AG09309 (cell line): ENCODE measurements around the gene PLIN4.
A peak's percentile ranks its signal among the peaks of the same experiment; 100 is the strongest.

Experiments
- DNase-seq: peaks from one replicate; pipeline ENCODE4 v3.0.0-alpha.2; 2010; ENCODE audit warnings: low read depth
- H3K4me3 ChIP-seq: 2 replicates; pipeline ENCODE4 v1.5.1; 2011; ENCODE audit warnings: mild to moderate bottlenecking, low read depth, low read length, moderate library complexity; ENCODE audit not compliant: control insufficient read depth
- TF ChIP-seq, protein P1 (sequence below): IDR thresholded peaks from 2 replicates; pipeline ENCODE4 v1.5.1; 2011; ENCODE audit warnings: mild to moderate bottlenecking, low read depth, low read length, inconsistent platforms; ENCODE audit not compliant: insufficient read depth, control insufficient read depth; ENCODE audit errors: missing control alignments

Gene PLIN4

DNA sequence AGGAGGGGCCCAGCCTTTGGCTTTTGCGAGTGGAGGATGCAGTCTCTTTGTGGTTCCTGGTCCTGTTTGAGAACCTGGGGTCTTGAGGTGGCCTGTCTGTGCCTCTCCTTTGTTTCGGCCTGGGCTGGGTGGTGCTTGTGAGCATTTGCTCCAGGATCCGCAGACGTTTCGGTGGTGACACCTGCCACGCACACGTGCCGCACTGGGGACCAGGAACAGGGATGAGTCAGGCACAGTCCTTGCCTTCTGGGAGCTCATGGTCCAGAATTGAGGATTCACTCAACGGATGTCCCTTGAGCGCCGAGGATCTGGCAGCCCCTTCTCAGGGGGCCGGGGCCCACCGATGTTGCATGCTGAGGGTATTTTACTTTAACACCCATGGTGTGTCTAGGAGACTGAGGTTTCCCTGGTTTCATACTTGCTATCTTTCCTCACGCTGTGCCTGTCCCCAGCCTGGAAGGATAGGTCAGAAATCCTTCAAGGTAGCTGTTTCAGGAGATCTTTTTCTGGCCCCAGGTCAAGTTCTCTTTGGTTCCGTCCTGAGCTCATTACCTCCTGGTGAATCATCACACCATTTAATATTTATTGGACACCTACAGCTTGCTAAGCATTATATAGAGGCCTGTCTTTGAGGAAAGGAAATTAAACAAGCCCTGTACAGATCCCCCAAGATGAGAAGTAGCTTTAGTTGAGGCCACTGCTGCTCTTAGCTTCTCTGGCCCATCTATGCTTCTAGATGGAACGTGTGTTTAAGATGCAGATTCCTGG lies 41.1 kb downstream of the PLIN4 start:
- no peak overlapping the region for H3K4me3 ChIP-seq
- TF ChIP-seq, protein P1, sequence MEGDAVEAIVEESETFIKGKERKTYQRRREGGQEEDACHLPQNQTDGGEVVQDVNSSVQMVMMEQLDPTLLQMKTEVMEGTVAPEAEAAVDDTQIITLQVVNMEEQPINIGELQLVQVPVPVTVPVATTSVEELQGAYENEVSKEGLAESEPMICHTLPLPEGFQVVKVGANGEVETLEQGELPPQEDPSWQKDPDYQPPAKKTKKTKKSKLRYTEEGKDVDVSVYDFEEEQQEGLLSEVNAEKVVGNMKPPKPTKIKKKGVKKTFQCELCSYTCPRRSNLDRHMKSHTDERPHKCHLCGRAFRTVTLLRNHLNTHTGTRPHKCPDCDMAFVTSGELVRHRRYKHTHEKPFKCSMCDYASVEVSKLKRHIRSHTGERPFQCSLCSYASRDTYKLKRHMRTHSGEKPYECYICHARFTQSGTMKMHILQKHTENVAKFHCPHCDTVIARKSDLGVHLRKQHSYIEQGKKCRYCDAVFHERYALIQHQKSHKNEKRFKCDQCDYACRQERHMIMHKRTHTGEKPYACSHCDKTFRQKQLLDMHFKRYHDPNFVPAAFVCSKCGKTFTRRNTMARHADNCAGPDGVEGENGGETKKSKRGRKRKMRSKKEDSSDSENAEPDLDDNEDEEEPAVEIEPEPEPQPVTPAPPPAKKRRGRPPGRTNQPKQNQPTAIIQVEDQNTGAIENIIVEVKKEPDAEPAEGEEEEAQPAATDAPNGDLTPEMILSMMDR: no peak
- DNase-seq: no peak

DNA sequence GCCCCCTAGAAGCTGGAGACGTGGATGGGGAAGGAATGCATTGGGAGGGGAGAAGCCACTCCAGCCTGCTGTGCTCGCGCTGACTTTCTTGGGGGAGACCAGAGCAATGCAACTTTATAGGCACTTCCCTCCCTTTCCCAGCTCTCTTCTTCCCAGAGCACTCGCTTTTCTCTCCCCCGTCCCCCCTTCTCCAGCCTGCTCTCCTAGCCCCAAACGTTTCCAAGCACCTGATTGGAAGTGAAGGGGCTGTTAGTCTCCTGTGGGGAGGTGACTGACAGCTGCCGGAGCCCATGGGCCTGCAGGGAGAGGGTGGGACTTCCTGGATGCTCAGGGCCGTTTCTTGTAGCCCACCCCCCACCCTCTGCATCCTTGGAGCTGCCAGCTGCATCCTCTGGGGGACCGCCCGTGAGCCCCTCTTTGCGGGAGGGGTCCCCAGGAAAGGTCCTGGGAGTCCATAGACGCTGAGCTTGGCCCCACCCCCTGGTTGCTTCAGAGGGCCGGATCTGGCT lies 43.7 kb downstream of the PLIN4 start:
- DNase-seq: no peak
- H3K4me3 ChIP-seq: peak overlapping the region; percentile 78
- TF ChIP-seq, protein P1: no peak

DNA sequence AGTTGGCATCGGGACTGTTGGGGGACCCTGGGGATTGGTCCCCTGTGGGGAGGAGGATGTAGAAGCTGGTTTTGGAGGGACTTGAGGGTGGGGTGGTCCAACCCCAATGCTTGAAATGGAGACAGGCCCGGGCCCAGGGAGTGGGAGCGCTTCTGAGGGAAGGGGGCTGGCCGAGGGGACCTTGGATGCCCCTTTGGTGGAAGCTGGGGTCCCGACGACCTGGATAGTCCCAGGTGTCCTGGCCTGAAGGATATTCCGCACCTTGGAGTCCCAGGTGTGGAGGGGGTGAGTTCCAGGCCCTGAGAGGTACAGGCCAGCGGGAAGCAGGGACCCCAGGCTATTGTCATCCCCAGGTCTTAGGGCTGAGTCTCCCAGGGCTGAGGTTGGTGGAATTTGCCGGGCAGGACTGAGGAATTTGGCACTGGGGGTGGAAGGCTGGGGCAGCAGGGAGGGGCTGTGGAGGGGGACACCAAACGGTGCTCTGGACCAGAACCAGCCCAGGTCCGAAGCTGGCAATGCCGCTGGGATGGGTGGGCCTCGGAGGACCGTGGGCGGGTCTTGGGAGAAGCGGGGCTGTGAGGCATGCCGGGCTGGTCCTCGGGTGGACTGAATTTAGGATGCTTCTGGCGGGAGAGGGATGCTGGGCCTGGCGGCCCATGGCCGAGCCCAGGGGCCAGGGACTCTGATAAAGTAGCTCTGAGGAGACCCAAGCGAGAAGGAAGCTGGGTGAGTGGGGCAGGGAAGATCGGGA lies 44.3 kb downstream of the PLIN4 start:
- peak overlapping the region; percentile 78 for H3K4me3 ChIP-seq
- TF ChIP-seq, protein P1: no peak
- no peak for DNase-seq

DNA sequence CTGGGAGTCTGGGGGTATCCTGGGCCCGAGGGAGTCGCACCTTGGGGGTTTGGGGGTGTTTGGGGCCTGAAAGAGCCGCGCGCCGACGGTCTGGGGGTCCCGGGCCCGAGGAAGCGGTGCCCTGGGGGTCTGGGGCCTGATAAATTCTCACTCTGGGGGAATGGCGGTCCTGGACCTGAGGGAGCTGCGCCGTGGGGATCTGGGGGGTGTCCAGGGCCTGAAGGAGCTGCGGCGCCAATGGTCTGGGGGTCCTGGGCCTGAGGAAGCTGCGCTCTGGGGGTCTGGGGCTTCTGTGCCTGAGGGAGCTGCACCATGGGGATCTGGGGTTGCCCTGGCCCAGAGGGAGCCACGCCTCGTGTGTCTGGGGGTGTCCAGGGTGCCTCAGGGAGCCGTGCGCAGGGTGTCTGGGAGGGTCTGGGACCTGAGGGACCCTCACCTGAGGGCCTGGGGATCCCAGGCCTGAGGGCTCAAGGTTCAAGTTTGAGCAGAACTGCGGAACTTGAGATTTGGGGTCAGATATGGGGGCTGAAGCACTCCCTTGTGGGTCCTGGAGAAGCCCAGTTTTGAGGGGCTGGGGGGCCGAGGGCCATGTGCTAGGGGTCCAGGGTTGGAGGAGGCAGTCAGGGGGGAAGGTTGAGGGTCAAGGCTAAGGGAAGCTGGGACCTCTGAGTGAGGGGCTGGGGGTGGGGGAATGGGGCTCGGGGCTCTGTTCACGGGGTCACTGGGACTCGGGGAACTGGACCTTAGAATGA lies 45.1 kb downstream of the PLIN4 start:
- peak overlapping the region; percentile 78 for H3K4me3 ChIP-seq
- TF ChIP-seq, protein P1: no peak
- no peak for DNase-seq

DNA sequence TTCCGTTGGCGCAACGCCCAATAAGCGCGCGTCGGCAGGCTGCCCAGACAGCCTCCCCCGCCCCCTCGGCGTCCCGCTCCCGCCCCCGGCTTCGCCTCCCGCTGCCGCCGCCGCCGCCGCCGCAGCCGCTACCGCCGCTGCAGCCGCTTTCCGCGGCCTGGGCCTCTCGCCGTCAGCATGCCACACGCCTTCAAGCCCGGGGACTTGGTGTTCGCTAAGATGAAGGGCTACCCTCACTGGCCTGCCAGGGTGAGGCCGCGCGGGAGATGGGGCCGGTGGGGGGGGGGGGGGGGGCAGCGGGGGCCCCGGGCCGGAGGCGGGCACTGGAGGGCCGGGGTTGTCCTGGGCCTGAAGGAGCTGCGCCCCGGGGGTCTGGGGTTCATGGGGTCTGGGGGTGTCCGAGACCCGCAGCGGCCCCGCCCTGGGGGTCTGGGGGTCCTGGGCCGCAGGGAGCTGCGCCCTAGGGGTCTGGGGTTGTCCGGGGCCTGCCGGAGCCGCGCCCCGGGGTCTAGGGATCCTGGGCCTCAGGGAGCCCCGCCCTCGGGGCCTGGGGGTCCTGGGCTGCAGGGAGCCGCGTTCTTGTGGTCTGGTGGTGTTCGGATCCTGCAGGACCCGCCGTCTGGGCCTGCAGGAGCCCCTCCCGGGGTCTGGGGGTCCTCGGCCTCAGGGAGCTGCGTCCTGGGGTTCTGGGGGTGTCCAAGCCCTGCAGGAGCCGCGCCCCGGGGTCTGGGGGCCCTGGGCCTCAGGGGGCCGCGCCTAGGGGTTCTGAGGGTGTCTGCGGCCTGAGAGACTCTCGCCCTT lies 45.9 kb downstream of the PLIN4 start, which contains the start of gene HDGFL2:
Gene HDGFL2, plus strand, starts transcription at position 124 of the 801 bp plus-strand sequence. Its CDS starts 54 bp downstream, at position 178.
- TF ChIP-seq, protein P1: no peak
- H3K4me3 ChIP-seq: peak within 1 kb of the TSS; percentile 78
- DNase-seq: no peak
